ENCODE data around the gene SPACDR.

The SPACDR gene

GRCh38 chr7:100434297-100435144 lies 29.5 kb downstream of the SPACDR start:
- DNase-seq (ENCODE audit: low spot score): no peak

GRCh38 chr7:100433592-100434296 lies 30.3 kb downstream of the SPACDR start:
- DNase-seq (ENCODE audit: low spot score): no peak

GRCh38 chr7:100433276-100433591 lies 30.8 kb downstream of the SPACDR start:
- no peak for DNase-seq (ENCODE audit: low spot score)

GRCh38 chr7:100432621-100433275 lies 31.3 kb downstream of the SPACDR start:
- DNase-seq (ENCODE audit: low spot score): no peak

- no peak for DNase-seq (ENCODE audit: low spot score)
These were observed 32.0 kb downstream of the SPACDR start for GRCh38 chr7:100432053-100432452.

GRCh38 chr7:100431286-100431735 lies 32.7 kb downstream of the SPACDR start:
- DNase-seq (ENCODE audit: low spot score): no peak

GRCh38 chr7:100430493-100431285 lies 33.4 kb downstream of the SPACDR start:
- DNase-seq (ENCODE audit: low spot score): no peak

- DNase-seq (ENCODE audit: low spot score): peak; percentile 94
These were observed 34.2 kb downstream of the SPACDR start, which contains the start of gene MEPCE for GRCh38 chr7:100429637-100430492. Gene MEPCE (plus strand): TSS chr7:100429831. CDS start chr7:100430019, 188 bp downstream.

GRCh38 chr7:100428967-100429636 lies 35.0 kb downstream of the SPACDR start:
- DNase-seq (ENCODE audit: low spot score): peak; percentile 98

GRCh38 chr7:100428199-100428966 lies 35.7 kb downstream of the SPACDR start, which contains the start of gene ZCWPW1:
Gene ZCWPW1 (minus strand): TSS chr7:100428703. CDS start chr7:100420649, 8,054 bp downstream.
- DNase-seq (ENCODE audit: low spot score): peak; percentile 95

- DNase-seq (ENCODE audit: low spot score): no peak
These were observed 36.3 kb downstream of the SPACDR start for GRCh38 chr7:100427762-100428198.

- no peak for DNase-seq (ENCODE audit: low spot score)
These were observed 37.5 kb downstream of the SPACDR start for GRCh38 chr7:100426516-100426915.

GRCh38 chr7:100425347-100425746 lies 38.7 kb downstream of the SPACDR start:
- no peak for DNase-seq (ENCODE audit: low spot score)

GRCh38 chr7:100423315-100423714 lies 40.7 kb downstream of the SPACDR start:
- DNase-seq (ENCODE audit: low spot score): no peak

GRCh38 chr7:100419660-100420226 lies 44.3 kb downstream of the SPACDR start:
- DNase-seq (ENCODE audit: low spot score): no peak

- no peak for DNase-seq (ENCODE audit: low spot score)
These were observed 45.0 kb downstream of the SPACDR start for GRCh38 chr7:100418930-100419659.

GRCh38 chr7:100415448-100415847 lies 48.6 kb downstream of the SPACDR start:
- no peak for DNase-seq (ENCODE audit: low spot score)

GRCh38 chr7:100413889-100414288 lies 50.2 kb downstream of the SPACDR start:
- no peak for DNase-seq (ENCODE audit: low spot score)
